Measurements from ENCODE around the gene RLN3. TPM values are rescaled to one million over a fixed set of nuclear protein-coding genes. Genes with fewer than 3 reads are reported as not detected.

RLN3 gene
- total RNA-seq, 1 experiment from 2014 or later: not detected

DNA sequence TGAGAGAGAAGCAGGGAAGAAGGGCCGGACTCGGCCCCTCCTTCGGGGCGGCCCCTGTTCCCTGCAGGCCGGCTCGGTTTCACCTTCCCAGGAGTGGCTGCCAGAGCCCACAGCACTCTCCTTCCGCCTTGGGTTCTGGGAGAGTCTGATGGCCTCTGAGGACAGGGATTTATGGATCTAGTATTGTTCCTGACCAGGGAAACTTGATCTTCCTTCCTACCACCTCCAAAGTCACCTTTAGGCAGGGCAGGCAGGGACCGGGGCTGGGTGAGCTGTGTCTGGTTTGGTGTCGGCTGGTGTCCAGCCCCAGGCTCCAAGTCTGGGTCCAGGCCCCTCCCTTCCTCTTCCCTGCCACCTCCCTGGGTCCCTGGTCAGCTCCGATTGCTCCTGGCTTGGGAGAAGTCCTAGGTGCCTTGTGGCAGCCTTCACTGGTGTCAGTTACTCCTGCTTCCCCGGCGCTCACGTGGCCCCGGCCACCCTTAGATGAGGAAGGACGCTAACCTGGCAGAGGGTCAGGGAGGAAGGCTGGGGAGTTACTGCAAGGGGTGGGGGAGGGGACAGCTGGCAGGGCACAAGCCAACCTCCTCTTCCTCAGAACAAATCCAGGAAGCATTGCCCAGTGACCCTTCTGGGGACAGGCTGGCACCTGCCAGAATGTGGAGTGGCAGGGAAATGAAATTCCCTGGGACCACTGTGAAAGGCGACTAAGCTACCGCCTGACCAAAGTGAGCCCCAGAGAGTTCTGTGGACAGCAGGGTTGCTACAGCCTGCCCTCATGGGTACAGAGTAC, 40.7 kb upstream of the RLN3 start:
- no peak for DNase-seq
- Histone ChIP-seq H3K4me3 (no peak overlapping the region), H3K27me3 (no peaks in the 10 kb centered on the region), H3K9me3 (no peaks in the 10 kb centered on the region), H3K36me3 (peaks cover under 1% of the 10 kb centered on the region)

DNA sequence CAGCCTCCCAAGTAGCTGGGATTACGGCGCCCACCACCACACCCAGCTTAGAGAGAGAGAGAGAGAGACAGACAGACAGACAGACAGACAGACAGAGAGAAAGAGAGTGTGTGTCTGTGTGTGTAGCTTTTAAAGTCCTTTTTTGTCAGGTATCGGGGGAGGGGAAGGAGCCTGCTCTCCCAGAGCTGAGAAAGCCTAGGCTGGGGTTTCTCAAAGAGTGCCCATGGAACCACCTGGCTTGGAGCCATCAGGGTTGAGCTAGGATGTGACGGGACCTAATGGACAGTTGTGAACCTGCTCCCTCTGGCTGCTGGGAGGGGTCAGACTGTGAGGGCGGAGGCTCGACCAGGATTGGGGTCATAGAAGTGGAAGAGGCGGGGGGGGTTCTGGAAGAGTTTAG, 38.5 kb upstream of the RLN3 start:
- H3K36me3 ChIP-seq: peaks cover 8% of the 10 kb centered on the region
- H3K4me3 ChIP-seq: no peak overlapping the region
- no peaks in the 10 kb centered on the region for H3K27me3 ChIP-seq
- no peaks in the 10 kb centered on the region for H3K9me3 ChIP-seq
- DNase-seq: no peak

DNA sequence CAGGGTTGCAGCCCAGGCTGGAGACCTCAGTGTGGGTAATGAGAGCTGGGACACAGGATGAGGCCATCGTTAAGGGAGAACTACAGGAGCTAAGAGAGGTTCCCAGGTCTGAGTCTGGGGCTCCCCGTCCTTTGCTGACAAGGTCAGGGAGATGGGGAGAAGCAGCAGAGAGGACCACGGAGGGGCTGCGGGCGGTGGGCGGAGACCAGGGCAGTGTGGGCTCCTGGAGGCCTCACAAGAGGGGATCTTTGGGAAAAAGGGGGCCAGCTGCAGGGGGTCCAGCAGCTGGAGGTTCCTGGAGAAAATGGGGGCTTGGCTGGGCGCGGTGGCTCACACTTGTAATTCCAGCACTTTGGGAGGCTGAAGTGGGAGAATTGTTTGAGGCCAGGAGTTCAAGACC, 37.9 kb upstream of the RLN3 start:
- no peak overlapping the region for H3K4me3 ChIP-seq

DNA sequence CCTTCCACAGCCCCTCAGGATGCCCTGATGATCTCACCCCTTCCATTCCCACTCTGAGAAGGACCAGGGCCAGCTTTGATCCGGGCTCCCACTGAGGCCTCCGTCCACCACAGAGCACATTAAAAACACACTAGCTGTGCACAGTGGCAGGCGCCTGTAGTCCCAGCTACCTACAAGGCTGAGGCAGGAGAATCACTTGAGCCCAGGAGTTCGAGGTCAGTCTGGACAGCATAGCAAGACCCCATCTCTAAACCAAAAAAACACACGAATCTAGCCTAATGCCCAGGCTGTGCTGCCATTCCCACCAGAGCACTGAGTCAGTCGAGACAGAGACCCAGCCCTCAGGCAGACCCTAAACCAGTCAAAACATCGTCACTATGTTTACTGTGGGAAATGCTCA, 35.9 kb upstream of the RLN3 start:
- no peaks in the 10 kb centered on the region for H3K9me3 ChIP-seq
- no peak for DNase-seq
- H3K4me3 ChIP-seq: no peak overlapping the region
- no peaks in the 10 kb centered on the region for H3K27me3 ChIP-seq
- H3K36me3 ChIP-seq: peaks cover 8% of the 10 kb centered on the region

More for the DNA sequence above, 37.9 kb upstream of the RLN3 start:
- no peak for DNase-seq
- peaks cover 8% of the 10 kb centered on the region for H3K36me3 ChIP-seq
- no peaks in the 10 kb centered on the region for H3K27me3 ChIP-seq
- H3K9me3 ChIP-seq: no peaks in the 10 kb centered on the region

DNA sequence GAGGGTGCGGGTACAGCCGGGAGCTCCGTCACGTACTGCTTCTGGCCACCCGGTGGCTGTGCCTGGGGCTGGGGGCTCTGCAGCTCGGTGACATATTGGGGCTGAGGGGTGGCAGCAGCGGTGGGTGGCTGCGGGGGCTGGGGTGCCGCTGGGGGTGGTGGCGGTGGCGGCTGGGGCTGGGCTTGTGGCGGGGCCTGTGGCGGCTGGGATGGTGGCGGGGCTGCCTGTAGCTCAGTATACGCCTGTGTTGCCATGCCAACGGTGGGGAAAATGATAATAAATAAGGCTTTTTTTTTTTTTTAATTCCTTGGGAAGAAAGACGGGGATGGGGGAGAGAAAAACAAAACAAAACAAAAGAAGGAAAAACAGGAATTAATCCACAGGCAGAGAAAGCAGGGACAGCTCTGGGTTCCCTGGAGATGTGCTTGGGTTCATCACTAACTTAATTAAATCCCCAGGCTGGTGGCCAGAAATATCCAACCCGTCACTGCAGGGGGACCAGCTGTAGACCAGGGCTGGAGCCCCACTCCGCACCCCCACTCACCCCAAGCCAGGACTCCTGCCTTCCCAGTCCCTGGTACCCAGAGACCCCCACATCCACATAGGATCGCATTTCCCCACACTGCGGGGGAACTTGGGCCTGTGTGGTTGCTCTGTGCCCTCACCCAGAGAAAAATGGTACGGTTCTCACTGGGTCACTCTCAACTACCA, 34.2 kb upstream of the RLN3 start:
- peaks cover 10% of the 10 kb centered on the region for H3K36me3 ChIP-seq
- no peak for DNase-seq
- H3K4me3 ChIP-seq: no peak overlapping the region
- no peaks in the 10 kb centered on the region for H3K27me3 ChIP-seq
- H3K9me3 ChIP-seq: no peaks in the 10 kb centered on the region

DNA sequence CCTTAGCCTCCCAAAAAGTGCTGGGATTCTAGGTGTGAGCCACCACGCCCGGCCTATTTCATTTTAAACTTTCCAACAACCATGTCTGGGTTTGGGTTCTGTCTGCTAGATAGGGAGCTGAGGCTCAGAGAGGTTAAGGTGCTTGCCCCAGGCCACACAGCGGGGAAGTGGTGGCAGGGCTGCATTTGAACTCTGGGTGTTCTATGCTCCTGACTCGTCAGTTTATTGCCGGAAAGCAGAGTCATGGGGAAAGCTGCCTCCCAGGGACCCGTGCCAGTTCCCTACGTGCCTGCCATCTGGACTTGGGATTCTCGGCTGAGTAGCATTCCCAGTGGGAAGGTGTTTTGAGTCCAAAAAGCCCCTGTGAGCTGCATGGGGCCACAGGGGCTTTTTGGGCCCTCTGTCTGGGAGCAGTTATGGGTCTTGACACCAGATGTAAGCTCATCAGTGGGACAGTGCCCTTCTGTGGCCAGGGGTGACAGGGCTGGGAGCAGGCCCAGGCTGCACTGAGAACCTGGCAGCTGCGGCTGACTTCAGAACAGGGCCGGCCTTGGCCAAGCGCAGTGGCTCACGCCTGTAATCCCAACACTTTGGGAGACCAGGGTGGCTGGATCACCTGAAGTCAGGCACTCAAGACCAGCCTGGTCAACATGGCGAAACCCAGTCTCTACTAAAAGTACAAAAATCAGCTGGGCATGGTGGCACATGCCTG, 32.8 kb upstream of the RLN3 start:
- peaks cover 21% of the 10 kb centered on the region for H3K36me3 ChIP-seq
- no peak overlapping the region for H3K4me3 ChIP-seq
- H3K27me3 ChIP-seq: no peaks in the 10 kb centered on the region
- peak; percentile 56 for DNase-seq
- peaks cover 9% of the 10 kb centered on the region for H3K9me3 ChIP-seq

DNA sequence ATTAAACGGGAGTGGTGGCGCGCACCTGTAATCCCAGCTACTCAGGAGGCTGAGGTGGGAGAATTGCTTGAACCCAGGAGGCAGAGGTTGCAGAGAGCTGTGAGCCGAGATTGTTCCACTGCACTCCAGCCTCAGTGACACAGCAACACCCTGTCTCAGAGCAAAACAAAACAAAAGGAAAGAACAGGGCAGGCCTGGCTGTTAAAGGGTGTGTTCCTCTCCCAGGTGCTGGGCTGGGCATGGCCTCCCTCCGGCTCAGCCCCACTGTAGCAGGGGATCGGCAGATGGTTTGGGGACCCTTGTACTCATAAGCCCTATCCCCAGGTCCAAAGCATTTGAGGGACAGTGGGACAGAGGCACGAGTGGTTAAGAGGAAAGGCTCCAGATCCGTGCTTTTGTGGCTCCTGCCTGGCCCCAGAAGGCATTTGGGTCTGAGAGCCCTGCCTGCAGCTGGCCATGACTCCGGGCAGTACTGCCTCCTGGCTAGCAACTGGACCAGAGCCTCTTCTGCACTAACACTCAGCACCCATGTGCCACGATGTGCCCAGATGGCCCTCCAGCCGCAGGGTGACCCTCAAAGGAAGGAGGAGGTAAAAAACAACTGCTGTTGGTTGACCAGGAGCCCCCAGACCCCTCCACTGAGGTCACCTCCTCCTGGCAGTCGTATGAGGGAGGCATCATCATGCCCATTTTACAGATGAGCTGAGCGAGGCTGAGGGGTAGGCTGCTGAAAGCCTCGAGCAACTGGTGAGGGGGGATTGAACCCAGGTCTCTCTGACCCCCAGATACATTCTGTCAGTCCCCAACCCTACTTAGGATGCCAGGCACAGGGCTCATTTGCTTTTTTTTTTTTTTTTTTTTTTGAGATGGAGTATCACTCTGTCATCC, 31.8 kb upstream of the RLN3 start:
- no peak for DNase-seq
- peaks cover 23% of the 10 kb centered on the region for H3K36me3 ChIP-seq
- no peaks in the 10 kb centered on the region for H3K27me3 ChIP-seq
- peaks cover 9% of the 10 kb centered on the region for H3K9me3 ChIP-seq
- H3K4me3 ChIP-seq: no peak overlapping the region

DNA sequence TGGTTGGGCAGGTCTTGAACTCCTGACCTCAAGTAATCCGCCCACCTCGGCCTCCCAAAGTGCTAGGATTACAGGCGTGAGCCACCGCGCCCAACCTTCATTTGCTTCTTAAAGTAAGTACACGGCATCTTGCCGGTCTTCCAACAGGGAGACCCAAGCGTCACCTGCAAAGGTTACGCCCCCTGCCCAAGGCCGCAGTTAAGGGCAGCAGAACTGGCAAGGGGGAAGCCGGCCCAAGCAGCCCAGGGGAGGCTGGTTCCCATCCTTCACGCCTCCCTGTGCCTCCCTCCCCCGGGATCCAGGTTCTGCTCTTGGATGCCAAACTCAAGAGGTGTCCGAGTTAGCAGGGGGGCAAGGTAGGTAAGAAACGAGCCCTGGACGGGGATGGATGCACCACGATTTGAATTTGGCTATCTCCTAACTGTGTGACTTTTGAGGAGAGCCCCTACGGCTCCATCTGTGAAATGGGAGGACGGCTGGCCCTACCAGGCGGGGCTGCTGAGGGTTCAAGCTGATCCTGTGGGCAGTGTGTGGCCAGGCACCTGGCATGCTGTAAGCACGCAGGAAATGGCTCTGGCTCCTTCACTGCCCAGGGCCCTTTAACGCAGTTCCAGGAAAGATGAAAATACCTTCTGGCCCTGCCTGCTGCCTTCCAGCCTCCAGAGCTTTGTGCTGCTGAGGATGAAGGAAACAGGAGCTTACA, 30.9 kb upstream of the RLN3 start:
- Histone ChIP-seq H3K27me3 (no peaks in the 10 kb centered on the region), H3K36me3 (peaks cover 25% of the 10 kb centered on the region), H3K4me3 (no peak overlapping the region), H3K9me3 (peaks cover 9% of the 10 kb centered on the region)
- DNase-seq: no peak

DNA sequence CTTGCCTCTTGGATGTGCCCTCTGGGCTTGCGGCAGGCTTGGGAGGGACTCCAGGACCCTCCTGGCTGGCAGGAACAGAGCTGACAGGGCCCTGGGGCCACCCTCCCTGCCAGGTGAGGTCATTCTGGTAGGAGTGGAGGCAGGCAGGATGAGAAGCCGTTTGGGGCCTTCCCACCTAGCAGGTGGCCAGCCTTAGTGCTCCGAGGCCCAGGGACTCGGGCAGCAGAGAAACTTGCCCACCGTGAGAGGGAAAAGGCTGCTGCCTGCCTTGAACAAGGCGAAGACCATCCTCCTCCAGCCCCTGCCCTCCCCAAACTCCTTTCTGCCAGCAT, 30.4 kb upstream of the RLN3 start:
- H3K27me3 ChIP-seq: no peaks in the 10 kb centered on the region
- H3K4me3 ChIP-seq: no peak overlapping the region
- H3K36me3 ChIP-seq: peaks cover 22% of the 10 kb centered on the region
- H3K9me3 ChIP-seq: peaks cover 9% of the 10 kb centered on the region
- DNase-seq: no peak

DNA sequence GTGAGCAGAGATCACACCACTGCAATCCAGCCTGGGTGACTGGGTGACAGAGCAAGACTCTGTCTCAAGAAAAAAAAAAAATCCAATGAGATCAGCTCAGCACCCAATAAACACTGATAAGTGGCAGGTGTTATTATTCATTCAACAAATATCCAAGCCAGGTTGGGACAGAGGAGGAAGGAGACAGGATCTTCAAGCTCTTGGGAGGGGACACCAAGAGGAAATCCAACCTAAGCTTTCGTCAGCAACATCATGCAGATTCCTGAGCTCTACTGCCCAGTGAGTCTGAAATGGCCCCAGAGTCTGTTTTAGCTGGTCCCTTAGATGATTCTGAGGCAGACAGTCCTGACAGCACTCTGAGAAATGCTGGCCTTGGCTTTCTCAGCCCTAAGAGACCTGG, 29.5 kb upstream of the RLN3 start:
- Histone ChIP-seq H3K36me3 (peaks cover 17% of the 10 kb centered on the region), H3K9me3 (peaks cover 9% of the 10 kb centered on the region), H3K4me3 (no peak overlapping the region), H3K27me3 (no peaks in the 10 kb centered on the region)
- DNase-seq: no peak

DNA sequence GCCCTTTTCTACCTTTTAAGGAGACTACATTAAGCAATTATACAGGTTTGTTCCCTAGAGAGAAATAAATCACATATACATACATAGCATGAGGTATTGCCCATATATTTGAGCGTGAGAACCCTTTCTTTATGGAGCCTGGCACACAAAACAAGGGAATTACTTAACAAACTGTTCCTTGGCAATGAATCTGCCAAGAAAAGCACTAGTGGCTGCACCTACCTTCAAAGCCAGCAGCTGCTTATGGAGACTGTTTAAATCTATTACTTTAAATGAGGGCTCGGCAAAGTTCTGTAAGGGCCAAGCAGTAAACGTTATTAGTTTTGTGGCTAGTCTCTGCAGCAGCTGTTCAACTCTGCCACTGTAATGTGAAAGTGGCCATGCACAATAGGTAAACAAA, 28.9 kb upstream of the RLN3 start:
- Histone ChIP-seq H3K36me3 (peaks cover 17% of the 10 kb centered on the region), H3K27me3 (no peaks in the 10 kb centered on the region), H3K4me3 (no peak overlapping the region), H3K9me3 (peaks cover 9% of the 10 kb centered on the region)
- no peak for DNase-seq

DNA sequence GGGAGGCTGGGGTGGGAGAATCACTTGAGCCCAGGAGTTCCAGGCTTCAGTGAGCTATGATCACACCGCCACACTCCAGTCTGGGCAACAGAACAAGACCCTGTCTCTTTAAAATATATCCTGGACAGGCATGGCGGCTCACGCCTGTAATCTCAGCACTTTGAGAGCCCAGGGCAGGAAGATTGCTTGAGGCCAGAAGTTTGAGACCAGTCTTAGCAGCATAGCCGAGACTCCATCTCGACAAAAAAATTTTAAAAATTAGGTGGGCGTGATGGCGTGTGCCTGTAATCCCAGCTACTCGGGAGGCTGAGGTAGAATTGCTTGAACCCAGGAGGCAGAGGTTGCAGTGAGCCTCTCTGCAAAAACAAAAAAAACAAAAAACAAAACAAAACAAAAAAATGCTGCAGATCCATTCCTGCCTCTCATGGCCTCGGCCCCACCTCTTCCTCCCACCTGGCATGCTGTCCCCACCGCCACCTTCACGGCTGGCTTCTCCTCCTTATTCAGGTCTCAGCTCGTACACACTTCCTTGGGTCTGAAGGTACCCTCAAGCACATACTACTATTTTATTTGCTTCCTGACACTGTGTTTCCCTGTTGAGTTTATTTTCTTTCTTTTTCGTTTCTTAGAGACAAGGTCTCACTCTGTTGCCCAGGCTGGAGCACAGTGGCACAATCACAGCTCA, 27.1 kb upstream of the RLN3 start:
- Histone ChIP-seq H3K9me3 (peaks cover 9% of the 10 kb centered on the region), H3K36me3 (peaks cover 20% of the 10 kb centered on the region), H3K27me3 (no peaks in the 10 kb centered on the region), H3K4me3 (no peak overlapping the region)
- no peak for DNase-seq

DNA sequence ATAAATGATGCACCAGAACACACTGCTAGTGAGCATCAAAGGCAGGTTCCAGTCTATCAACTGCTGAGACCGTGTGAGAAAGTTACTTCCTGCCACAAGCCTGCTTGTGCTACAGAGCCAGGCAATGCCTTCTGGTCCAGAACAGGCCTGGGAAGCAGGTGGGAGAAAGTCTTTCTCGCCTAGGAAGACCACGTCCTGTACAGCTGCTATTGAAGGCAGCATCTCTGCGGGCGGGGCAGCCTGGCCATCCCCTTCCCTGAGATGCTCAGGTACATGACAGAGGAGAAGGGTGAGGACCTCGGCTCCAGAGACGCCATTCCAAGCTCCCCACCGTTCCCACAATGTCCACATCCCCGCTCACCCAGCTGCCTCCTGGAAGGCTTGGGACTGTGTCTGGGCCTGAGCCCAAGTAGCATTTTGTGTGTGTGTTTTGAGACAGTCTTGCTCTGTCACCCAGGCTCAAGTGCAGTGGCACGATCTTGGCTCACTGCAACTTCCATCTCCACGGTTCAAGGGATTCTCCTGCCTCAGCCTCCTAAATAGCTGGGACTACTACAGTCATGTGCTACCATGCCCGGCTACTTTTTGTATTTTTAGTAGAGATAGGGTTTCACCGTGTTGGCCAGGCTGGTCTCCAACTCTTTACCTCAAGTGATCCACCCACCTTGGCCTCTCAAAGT, 25.2 kb upstream of the RLN3 start:
- H3K36me3 ChIP-seq: peaks cover 20% of the 10 kb centered on the region
- no peak for DNase-seq
- H3K27me3 ChIP-seq: no peaks in the 10 kb centered on the region
- H3K4me3 ChIP-seq: no peak overlapping the region
- peaks cover 9% of the 10 kb centered on the region for H3K9me3 ChIP-seq

DNA sequence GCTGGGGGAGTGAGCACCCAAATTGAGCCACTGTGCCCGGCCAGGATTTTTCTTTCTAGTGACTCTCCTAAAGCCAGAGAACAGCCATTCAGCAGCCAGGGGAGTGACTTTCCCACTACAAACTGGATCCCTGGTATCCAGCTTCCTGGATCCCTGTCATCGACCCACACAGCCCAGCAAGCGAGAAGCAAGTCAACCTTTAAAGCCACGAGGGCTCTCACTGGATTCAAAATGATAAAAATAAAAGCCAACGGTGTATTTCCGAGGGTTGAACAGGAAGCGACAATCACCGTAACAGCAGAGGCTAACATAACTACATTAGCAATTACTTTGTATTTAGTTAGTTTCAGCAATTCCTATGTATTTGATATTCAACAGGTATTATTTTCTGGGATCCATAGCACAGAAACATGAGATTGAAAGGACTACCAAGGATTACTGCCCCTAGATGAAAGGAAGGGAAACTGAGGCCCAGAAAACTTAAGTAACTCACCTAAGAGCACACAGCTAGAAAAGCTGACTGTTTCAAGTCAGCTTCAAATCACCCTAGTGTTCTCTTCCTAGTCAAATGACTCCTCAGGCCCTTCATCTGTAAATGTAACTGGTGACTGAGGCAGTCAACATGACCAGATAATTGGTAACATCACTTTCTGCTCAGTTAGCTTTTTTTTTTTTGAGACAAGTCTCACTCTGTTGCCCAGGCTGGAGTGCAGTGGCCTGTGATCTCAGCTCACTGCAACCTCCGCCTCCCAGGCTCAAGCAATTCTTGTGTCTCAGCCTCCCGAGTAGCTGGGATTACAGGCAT, 24.5 kb upstream of the RLN3 start:
- H3K27me3 ChIP-seq: no peaks in the 10 kb centered on the region
- H3K9me3 ChIP-seq: peaks cover 9% of the 10 kb centered on the region
- H3K36me3 ChIP-seq: peaks cover 20% of the 10 kb centered on the region
- DNase-seq: no peak
- no peak overlapping the region for H3K4me3 ChIP-seq
